Iris pigment epithelial cell (primary cell): ENCODE results near the gene KCTD12.

Experiments used
- DNase-seq: peaks from one replicate; pipeline ENCODE4 v3.0.0-alpha.2; 2011; ENCODE audit warnings: low read depth

Gene KCTD12

DNA sequence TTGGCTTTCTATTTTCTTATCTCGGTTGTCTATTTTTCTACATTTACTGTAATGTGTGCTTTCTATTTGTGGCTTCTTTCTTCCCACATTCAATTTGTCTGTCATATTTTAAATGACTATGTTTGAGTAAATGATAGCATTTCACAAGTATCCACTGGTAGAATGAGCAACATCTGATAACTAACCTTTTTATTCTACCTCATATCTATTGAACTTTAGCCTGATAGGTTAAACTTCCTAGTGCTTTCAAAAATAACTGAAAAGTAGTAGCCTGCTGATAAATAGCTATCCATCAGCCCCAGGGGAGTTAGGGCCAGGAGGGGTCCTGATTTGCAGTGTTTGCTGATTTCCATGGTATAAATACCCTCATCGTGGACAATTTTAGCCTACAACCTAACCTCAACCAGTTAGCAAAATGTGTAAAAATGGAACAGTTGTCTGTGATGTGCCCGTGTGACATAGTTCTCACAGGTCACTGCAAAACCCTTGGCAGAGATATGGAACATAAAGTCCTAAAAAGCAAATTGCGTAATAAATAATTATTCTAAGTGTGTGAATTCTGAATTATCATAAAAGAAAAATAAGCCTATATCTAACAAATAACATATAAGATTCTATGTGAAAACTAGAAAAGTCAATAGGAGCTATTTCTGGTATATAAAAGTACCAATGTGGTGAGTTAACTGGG lies 32.1 kb downstream of the KCTD12 start:
- DNase-seq = peak; percentile 33

DNA sequence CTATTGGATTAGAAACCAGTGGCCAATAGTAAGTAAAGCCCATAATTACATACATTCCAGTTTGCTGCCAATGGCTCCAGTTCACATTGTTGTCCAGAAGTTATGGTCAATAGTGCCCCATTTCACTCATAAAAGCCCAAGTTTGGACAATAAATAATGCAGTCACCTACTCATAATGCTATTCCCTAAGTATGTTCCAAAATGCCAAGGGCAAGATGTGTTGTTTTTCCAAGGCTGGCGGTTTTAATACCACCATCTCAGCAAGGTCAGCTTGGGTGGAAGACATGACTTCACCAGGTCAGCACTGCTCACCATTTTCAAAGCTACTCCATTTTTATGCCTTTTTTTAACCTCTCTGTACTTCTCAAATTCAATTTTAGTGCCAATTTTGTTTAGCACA lies 32.7 kb downstream of the KCTD12 start:
- peak; percentile 33 for DNase-seq

DNA sequence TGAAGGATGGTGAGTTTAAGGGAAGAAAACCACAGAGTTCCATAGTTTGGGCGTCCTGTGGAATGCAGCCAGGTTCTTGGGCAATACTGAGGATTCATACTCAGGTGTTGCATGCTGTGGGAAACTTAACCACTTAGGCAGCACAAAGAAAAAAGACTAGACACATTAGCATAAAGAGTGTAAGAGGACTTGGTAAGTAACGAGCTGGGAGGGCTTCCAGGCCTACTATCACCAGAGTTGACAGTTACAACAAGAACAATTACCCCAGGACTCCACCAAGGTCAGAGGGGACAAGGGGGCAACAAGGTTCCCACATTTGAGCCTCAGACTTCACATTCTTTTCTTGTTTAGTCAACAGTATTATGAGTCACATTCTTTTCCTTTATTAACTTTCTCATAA lies 33.2 kb downstream of the KCTD12 start:
- DNase-seq = peak; percentile 68

DNA sequence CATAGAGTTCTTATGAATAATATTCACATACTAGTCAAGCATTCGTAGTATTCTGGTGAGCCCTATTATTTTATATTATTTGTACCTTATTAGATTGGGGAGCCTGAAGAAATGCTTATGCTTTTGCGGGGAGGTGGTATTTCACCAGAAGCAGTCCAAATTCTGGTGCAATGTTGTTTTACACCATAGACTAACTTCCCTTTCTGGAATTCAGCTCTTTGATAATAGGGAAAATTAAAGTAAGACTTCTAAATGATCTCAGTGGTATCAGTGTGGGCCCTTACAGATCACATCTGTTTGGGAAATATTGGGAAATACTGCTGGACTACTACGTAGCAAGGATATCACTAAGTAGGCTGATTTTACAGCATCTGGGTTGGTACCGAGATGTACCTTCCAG lies 34.2 kb downstream of the KCTD12 start:
- no peak for DNase-seq

DNA sequence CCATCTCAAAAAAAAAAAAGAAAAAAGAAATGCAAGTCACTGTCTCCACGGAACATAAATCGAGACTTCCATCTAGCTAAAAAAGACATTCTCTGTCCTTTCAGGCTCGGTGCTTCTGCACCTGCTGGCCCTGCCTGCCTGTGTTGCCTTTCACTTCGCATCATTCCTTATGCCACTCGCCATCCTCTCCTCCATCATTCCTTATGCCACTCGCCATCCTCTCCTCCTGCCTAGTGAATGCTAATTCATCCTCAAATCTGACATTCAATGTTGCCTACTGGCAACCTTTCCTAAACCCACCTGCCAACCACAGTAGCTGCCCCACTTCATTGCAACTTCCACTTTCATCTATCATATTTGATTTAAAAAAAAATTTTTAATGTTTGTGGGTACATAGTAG lies 36.7 kb downstream of the KCTD12 start:
- no peak for DNase-seq

DNA sequence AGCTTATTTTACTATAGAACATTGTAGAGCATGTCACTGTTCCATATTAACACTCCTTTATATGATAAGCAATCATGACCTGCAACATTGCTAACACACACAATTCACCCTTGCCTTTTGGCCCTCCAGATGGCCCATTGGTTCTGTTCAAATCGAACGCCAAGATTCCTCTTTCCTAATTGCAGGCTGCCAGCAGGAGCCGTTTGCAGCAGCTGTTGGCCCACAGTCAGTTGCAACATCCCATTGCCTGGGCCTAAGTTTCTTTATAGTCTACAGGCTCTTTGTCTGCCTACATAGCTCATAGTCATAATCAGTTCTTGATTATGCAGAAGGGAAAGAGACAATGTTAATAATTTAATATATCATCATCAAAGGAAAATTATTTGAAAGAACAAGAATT lies 37.6 kb downstream of the KCTD12 start:
- DNase-seq = peak; percentile 50

DNA sequence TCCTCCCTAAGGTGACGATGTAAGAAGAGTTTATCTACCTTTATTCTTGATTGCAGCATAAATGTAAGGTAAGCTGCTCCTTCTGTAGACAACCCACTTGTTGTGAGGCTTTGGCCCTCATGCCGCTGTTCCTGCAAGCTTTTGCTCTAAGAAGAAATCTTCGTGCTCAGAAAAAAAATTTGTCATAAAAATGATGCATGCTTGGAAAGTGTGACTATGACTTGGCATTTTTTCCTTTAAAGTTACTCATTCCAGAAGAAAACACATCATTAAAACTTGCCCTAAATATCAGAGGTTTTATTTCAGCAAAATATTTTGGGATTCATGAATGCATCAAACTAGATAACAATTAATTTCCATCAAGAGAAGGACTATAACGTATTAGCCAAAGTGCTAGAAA lies 39.8 kb downstream of the KCTD12 start:
- DNase-seq = no peak

DNA sequence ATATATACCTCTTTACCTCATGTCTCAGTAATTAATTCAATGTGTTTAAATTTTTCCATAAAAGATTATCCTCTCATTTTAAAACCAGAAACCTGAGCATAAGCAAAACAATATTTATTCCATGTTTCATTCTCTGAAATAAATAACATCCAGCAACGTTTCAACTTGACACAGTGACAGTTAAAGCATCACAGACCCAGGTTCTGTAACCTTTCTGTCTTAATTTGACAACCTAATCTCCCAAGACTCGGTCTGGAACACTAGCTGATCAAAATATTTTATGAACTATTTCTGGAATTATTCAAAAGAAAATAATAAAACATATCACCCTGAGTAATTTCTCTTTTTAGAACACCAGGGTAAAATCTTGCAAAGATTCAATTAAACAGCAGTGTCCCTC lies 40.3 kb downstream of the KCTD12 start:
- DNase-seq = no peak

DNA sequence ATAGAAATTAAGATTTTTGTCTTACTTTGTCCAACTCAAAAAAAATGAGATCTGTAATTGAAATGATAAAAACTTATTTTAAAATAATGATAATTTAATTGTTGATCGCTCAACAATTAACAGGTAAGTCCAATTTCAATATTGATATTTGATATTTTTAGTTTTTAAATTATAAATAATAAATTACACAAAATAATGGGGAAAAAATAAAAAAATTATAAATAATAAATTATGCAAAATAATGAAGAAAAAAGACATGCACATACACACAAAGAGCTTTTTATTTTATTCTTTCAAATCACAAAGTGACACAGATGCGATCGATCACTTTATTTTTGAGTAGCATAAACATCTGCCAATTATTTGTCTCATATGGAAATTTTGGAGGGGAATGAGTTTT lies 40.8 kb downstream of the KCTD12 start:
- DNase-seq = no peak

DNA sequence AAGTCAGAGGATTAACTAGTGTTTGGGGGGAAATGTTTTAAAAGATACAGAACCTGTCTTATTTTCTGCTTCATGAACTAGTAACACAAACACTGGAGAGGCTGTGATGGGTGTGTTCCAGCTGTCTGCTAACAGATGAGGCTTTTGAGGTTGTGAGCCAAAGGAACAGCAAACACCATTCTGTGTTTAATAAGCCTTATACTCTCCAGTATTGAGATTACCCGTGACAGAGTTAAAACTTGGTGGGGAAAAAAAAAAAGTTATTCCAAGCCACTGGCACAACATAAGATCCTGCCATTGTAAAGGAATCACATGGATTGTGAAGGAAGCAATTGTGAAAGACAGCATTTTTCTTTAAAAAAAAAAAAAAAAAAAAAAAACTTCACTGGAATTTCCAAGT lies 48.4 kb downstream of the KCTD12 start:
- DNase-seq = peak; percentile 49

DNA sequence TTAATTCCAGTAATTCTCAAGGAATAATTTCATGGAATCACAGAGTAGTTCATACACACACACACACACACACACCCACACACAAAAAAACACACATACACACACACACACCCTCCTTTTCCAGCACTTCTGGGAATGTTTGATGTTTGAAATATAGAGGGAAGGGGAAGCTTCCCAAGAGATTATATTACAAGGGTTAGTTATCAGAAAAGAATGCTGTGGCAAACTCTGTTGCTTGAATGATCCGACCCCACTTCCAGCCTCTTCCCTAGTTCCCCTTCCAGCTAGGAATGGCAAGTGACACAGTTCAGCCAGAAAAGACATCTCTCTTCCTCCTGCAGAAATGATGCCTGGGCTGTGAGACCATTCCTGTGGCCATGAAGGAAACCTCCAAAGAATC lies 49.9 kb downstream of the KCTD12 start:
- peak; percentile 31 for DNase-seq

DNA sequence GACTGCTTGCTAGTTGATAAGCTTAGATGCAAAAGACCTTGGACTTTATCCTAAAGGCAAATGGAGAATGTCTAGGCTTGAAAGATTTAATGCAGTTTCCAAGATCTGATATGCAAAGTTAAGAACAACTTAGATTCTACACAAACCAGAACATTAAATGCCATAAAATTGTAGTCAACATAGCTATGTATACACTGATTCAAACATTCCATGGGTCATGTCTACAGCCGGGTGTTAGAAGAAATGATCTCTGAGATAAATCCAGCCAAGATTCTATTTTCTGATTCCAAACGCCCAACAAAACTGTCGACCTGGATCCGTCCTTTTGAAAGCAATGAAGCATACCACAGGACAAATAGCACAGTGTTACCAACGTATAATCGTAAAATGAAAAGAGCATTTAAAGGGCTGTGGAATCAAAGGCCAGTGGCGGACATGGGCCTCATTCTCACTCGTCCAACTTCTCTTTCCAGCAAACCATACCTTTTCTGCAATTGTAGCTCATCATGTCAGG lies 52.7 kb downstream of the KCTD12 start:
- DNase-seq = no peak

DNA sequence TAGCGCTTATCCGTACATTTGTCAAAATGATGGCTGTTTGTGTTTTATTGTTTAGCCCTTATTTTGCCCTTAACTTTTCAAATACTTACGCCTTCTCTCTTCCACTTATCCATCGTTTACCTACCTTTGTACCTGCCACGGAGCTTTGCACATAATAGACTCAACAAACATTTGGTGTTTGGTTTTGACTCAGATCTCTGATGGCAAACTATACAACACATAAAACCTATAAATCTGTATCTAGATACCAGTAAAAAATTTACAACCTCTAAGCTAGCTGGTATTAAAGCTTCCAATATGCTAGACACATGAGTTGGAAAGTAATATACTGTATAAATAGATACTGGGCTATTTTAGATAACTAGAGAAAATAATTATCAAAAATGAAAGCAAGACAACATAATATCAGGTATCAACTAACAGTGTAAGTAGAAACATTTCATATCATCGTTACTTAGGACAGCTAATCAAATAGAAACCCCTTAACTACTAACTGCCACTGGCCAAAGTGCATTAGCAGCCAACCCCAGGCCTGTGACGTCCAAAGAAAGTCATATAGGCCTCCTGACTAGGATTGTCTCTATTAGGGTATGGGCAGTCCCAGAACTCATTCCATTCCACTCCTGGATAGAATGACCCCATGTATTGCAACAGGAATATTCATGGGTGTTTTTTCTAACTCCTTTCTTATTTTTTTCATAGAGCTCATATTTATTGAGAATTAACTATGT lies 53.8 kb downstream of the KCTD12 start:
- no peak for DNase-seq

DNA sequence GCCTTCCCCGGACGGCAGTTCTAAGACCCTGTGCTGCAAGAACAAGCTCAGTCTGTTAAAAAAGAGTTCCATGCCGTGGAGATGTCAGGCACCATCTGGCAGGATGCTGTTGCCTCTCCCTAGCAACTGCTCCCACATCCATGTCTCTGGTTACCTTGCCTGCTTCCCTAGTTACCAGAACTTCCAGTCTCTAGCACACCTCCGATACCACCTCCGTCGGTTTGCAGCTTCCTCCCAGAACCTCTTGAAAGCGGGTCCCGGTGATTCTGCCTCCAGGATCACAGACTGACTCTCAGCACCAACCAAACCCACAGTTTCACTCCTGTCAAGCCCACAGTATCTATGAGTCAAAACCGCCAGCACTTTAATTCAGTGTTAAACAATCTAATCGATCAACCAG lies 55.4 kb downstream of the KCTD12 start:
- DNase-seq = no peak
